A549 (cell line): ENCODE results near the gene CMTM5.

ENCODE experiments used
- CEBPB ChIP-seq, 2 experiments: fragments of >200 bp in 1 of 2; sonication (Bioruptor Twin) in 1 of 2; formaldehyde crosslinking in 1 of 2; IDR thresholded peaks; 2 replicates each; pipeline ENCODE4 v1.6.1; 2012 to 2016
- CTCF ChIP-seq: fragments of >200 bp; sonication (Bioruptor Twin); formaldehyde crosslinking; IDR thresholded peaks from 3 replicates; pipeline ENCODE4 v1.5.1; 2016
- ELK1 ChIP-seq: fragments of 150-350 bp; IDR thresholded peaks from 2 replicates; pipeline ENCODE4 v1.6.1; 2014; ENCODE audit warnings: low read depth, mild to moderate bottlenecking, low read length
- EP300 ChIP-seq, 2 experiments: fragments of >200 bp; sonication (Bioruptor Twin); formaldehyde crosslinking; IDR thresholded peaks; 2 replicates in 1 of 2; 3 replicates in 1 of 2; pipeline ENCODE4 v1.6.1; 2016 to 2017
- JUNB ChIP-seq: fragments of >200 bp; sonication (Bioruptor Twin); formaldehyde crosslinking; IDR thresholded peaks from 2 replicates; pipeline ENCODE4 v1.6.1; 2016
- PHF8 ChIP-seq: fragments of 200-600 bp; sonication (generic); IDR thresholded peaks from 2 replicates; pipeline ENCODE4 v1.6.1; 2016; ENCODE audit warnings: low read depth, mild to moderate bottlenecking, antibody characterized with exemption, moderate library complexity, borderline replicate concordance
- POLR2A ChIP-seq: IDR thresholded peaks from 2 replicates; pipeline ENCODE4 v1.6.1; 2012; ENCODE audit warnings: mild to moderate bottlenecking, low read length
- REST ChIP-seq: fragments of 200-600 bp; sonication (generic); IDR thresholded peaks from 2 replicates; pipeline ENCODE4 v1.6.1; 2016; ENCODE audit warnings: antibody characterized with exemption, mild to moderate bottlenecking, moderate library complexity
- SMC3 ChIP-seq: fragments of >200 bp; sonication (Bioruptor Twin); formaldehyde crosslinking; IDR thresholded peaks from 3 replicates; pipeline ENCODE4 v1.6.1; 2018; ENCODE audit warnings: inconsistent platforms
- USF2 ChIP-seq: fragments of 450-650 bp; IDR thresholded peaks from 2 replicates; pipeline ENCODE4 v1.6.1; 2014; ENCODE audit warnings: antibody characterized with exemption

GRCh38 chr14:23357261-23357660, 19.6 kb upstream of the CMTM5 start:
- TF ChIP-seq USF2 = no peak
- no peak for TF ChIP-seq CTCF
- TF ChIP-seq REST = no peak
- TF ChIP-seq ELK1 = no peak
- TF ChIP-seq EP300 (IDR thresholded peaks at IDR 0.05) = no peak
- TF ChIP-seq CEBPB (IDR thresholded peaks at IDR 0.05) = no peak
- no peak for TF ChIP-seq PHF8
- no peak for TF ChIP-seq POLR2A
- no peak for TF ChIP-seq JUNB
- TF ChIP-seq SMC3 = no peak
